Osteocyte (in vitro differentiated cells): ENCODE results near the gene CORO1C. TPM values are rescaled to one million over a fixed set of nuclear protein-coding genes. Genes with fewer than 3 reads are reported as not detected.

Experiments used
- DNase-seq: peaks from one replicate; pipeline ENCODE4 v3.0.0; 2021; ENCODE audit warnings: mixed read lengths; ENCODE audit not compliant: unreplicated experiment; ENCODE audit errors: extremely low spot score
- H3K27ac Mint-ChIP-seq: one replicate; pipeline ENCODE4 v1.8.0; 2021; ENCODE audit warnings: mild to moderate bottlenecking, mixed read lengths; ENCODE audit not compliant: unreplicated experiment
- H3K27me3 Mint-ChIP-seq: one replicate; pipeline ENCODE4 v1.8.0; 2021; ENCODE audit warnings: mixed read lengths; ENCODE audit not compliant: unreplicated experiment
- H3K36me3 Mint-ChIP-seq: one replicate; pipeline ENCODE4 v1.8.0; 2021; ENCODE audit warnings: mixed read lengths; ENCODE audit not compliant: unreplicated experiment
- H3K4me1 Mint-ChIP-seq: one replicate; pipeline ENCODE4 v1.8.0; 2021; ENCODE audit warnings: mixed read lengths; ENCODE audit not compliant: unreplicated experiment
- H3K4me3 Mint-ChIP-seq: one replicate; pipeline ENCODE4 v1.8.0; 2021; ENCODE audit warnings: mild to moderate bottlenecking, moderate library complexity, mixed read lengths; ENCODE audit not compliant: unreplicated experiment
- H3K9me3 Mint-ChIP-seq: one replicate; pipeline ENCODE4 v1.8.0; 2021; ENCODE audit warnings: mixed read lengths; ENCODE audit not compliant: unreplicated experiment
- total RNA-seq: library from RNA; stranded (reverse); gene quantifications from 2 replicates; pipeline ENCODE4 v1.2.1, GENCODE V29; 2021
- TF ChIP-seq, protein P1 (sequence below): fragments of 200-600 bp; sonication (generic); IDR thresholded peaks from 2 replicates; pipeline ENCODE4 v1.5.0; 2021; ENCODE audit warnings: antibody characterized with exemption, mild to moderate bottlenecking, moderate library complexity

The CORO1C gene
- total RNA-seq, 1 donor from 2014 or later: 234 TPM

- Mint-ChIP-seq H3K36me3 (no peaks in the 10 kb centered on the region), H3K4me1 (peaks cover 22% of the 10 kb centered on the region), H3K27ac (no peak overlapping the region), H3K27me3 (no peaks in the 10 kb centered on the region), H3K4me3 (no peak overlapping the region), H3K9me3 (no peaks in the 10 kb centered on the region)
- DNase-seq: no peak
- TF ChIP-seq, protein P1, sequence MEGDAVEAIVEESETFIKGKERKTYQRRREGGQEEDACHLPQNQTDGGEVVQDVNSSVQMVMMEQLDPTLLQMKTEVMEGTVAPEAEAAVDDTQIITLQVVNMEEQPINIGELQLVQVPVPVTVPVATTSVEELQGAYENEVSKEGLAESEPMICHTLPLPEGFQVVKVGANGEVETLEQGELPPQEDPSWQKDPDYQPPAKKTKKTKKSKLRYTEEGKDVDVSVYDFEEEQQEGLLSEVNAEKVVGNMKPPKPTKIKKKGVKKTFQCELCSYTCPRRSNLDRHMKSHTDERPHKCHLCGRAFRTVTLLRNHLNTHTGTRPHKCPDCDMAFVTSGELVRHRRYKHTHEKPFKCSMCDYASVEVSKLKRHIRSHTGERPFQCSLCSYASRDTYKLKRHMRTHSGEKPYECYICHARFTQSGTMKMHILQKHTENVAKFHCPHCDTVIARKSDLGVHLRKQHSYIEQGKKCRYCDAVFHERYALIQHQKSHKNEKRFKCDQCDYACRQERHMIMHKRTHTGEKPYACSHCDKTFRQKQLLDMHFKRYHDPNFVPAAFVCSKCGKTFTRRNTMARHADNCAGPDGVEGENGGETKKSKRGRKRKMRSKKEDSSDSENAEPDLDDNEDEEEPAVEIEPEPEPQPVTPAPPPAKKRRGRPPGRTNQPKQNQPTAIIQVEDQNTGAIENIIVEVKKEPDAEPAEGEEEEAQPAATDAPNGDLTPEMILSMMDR: no peak
These were observed 39.0 kb upstream of the CORO1C start for GRCh38 chr12:108770269-108770829.

DNA sequence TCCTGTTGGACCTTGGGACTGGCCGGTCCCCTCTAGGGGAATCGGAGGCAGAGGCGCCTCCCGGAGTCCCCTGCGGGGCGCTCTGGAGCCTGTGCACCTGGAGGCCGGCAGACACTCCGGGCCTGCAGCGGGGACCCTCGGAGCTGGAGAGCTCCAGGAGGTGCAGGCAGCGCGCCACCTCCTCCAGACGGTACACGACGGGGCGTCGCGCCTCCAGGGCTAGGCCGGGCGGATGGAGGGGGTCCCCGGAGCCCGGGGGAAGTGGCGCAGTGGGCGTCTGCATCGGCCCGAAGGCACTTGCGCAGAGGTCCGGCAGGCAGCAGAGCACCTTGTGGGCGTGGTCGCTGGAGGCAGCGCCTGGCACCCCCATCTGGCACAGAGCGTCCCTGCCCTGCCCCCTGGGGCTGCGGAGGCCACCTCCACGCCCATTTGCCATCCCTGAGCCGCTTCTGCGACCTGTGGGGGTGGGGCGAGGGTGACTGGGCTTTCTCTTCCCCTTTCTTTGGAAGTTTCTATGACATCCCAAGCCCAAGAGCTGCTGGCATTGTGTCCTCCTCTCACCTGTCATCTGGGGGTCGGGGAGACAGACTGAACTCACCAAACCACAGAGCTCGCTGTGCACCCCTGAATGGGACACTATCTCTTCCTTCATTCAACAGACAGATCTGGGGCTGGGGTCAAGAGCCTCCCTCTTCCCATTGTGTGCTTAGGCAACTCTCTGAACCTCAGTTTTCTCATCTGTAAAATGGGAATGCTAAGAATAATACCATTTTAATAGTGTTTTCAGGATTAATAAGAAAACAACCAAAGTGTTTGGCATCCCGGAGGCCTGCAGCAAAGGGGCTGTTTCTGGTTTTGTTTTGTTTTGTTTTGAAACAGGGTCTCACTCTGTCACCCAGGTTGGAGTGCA is 37.5 kb upstream of the CORO1C start:
- TF ChIP-seq, protein P1: no peak
- Mint-ChIP-seq H3K27ac (no peak overlapping the region), H3K36me3 (no peaks in the 10 kb centered on the region), H3K9me3 (no peaks in the 10 kb centered on the region), H3K4me1 (peaks cover 17% of the 10 kb centered on the region), H3K27me3 (no peaks in the 10 kb centered on the region), H3K4me3 (no peak overlapping the region)
- no peak for DNase-seq

- Mint-ChIP-seq H3K36me3 (no peaks in the 10 kb centered on the region), H3K27me3 (no peaks in the 10 kb centered on the region), H3K27ac (no peak overlapping the region), H3K4me1 (peaks cover 1% of the 10 kb centered on the region), H3K9me3 (no peaks in the 10 kb centered on the region), H3K4me3 (no peak overlapping the region)
- no peak for DNase-seq
- TF ChIP-seq, protein P1: no peak
These were observed 35.0 kb upstream of the CORO1C start for GRCh38 chr12:108766294-108766693.

DNA sequence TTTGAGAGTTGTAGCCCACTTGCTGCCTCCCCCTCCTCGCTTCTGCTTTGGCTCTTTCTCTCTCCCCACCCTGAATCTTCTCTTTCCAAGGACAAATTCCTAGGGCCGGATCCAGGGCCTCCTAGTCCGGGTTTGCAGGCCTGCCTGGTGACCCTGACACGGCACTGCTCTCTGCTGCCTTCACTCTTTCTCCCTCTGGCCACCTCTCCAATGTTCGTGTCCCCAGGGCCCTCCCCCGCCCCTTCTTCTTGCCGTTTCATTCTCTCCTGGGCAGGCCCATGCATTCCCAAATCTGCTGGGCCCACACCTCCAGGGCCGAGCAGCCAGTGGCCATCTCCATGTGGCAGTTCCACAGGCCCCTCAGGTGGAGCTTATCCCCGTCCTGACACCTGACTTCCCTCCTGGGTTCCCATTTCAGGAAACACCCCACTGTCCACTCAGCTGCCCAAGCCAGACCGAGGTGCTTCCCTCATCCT is 34.0 kb upstream of the CORO1C start:
- TF ChIP-seq, protein P1: no peak
- no peak for DNase-seq
- Mint-ChIP-seq H3K27me3 (no peaks in the 10 kb centered on the region), H3K4me3 (no peak overlapping the region), H3K36me3 (no peaks in the 10 kb centered on the region), H3K4me1 (peaks cover 1% of the 10 kb centered on the region), H3K9me3 (no peaks in the 10 kb centered on the region), H3K27ac (no peak overlapping the region)
